Left kidney (tissue), 2 donors: ENCODE measurements around the gene TMEM258. TPM values are rescaled to one million over a fixed set of nuclear protein-coding genes. Genes with fewer than 3 reads are reported as not detected.

Source experiments
- DNase-seq: peaks from one replicate; pipeline ENCODE4 v3.0.0-alpha.2; 2013
- polyA plus RNA-seq: library from polyadenylated mRNA; unstranded; fragments of 120-200 nt; gene quantifications from one replicate; pipeline ENCODE4 v1.2.1, GENCODE V29; 2013; ENCODE audit not compliant: insufficient read length

Gene TMEM258
- polyA plus RNA-seq, 1 donor: 161 TPM

GRCh38 chr11:61777234-61778090 lies 14.9 kb downstream of the TMEM258 start:
- no peak for DNase-seq

GRCh38 chr11:61776561-61777075 lies 15.8 kb downstream of the TMEM258 start:
- DNase-seq: no peak

GRCh38 chr11:61775606-61776554 lies 16.5 kb downstream of the TMEM258 start:
- no peak for DNase-seq

GRCh38 chr11:61775106-61775505 lies 17.3 kb downstream of the TMEM258 start:
- DNase-seq: no peak

- DNase-seq: no peak
These were observed 18.0 kb downstream of the TMEM258 start for GRCh38 chr11:61774411-61774810.

- no peak for DNase-seq
These were observed 18.6 kb downstream of the TMEM258 start for GRCh38 chr11:61773809-61774208.

GRCh38 chr11:61773356-61773755 lies 19.0 kb downstream of the TMEM258 start:
- no peak for DNase-seq

- peak; percentile 73 for DNase-seq
These were observed 20.4 kb downstream of the TMEM258 start for GRCh38 chr11:61771985-61772455.

- no peak for DNase-seq
These were observed 21.1 kb downstream of the TMEM258 start for GRCh38 chr11:61771195-61771894.

- no peak for DNase-seq
These were observed 22.3 kb downstream of the TMEM258 start for GRCh38 chr11:61769946-61770683.

GRCh38 chr11:61769169-61769920 lies 23.1 kb downstream of the TMEM258 start:
- no peak for DNase-seq

- DNase-seq: no peak
These were observed 23.9 kb downstream of the TMEM258 start for GRCh38 chr11:61768376-61769076.

- no peak for DNase-seq
These were observed 26.0 kb downstream of the TMEM258 start for GRCh38 chr11:61766353-61766841.

- no peak for DNase-seq
These were observed 26.7 kb downstream of the TMEM258 start for GRCh38 chr11:61765550-61766253.

GRCh38 chr11:61764606-61765260 lies 27.7 kb downstream of the TMEM258 start:
- no peak for DNase-seq

- DNase-seq: no peak
These were observed 28.3 kb downstream of the TMEM258 start for GRCh38 chr11:61763930-61764605.

GRCh38 chr11:61762798-61763197 lies 29.6 kb downstream of the TMEM258 start:
- DNase-seq: no peak

- no peak for DNase-seq
These were observed 30.2 kb downstream of the TMEM258 start for GRCh38 chr11:61762223-61762615.
